Neuronal stem cell (in vitro differentiated cells): ENCODE data around the gene ACTRT2.
A peak's percentile ranks its signal among the peaks of the same experiment; 100 is the strongest.

Experiments used
- DNase-seq: peaks from one replicate; pipeline ENCODE4 v3.0.0-alpha.2; 2013; ENCODE audit warnings: low spot score
- H2AFZ ChIP-seq: one replicate; pipeline ENCODE4 v1.6.1; 2013; ENCODE audit warnings: mild to moderate bottlenecking, low read length, inconsistent platforms
- H2AK5ac ChIP-seq: 2 replicates; pipeline ENCODE4 v1.6.1; 2013; ENCODE audit warnings: low read depth, mild to moderate bottlenecking, inconsistent platforms, low read length, moderate library complexity, mixed read lengths
- H2BK120ac ChIP-seq: 2 replicates; pipeline ENCODE4 v1.6.1; 2013; ENCODE audit warnings: low read depth, mild to moderate bottlenecking, inconsistent platforms, low read length, moderate library complexity, mixed read lengths
- H2BK12ac ChIP-seq: one replicate; pipeline ENCODE4 v1.6.1; 2013; ENCODE audit warnings: low read length, inconsistent platforms
- H2BK15ac ChIP-seq: 2 replicates; pipeline ENCODE4 v1.6.1; 2013; ENCODE audit warnings: mild to moderate bottlenecking, low read length, inconsistent platforms, mixed read lengths
- H2BK5ac ChIP-seq: one replicate; pipeline ENCODE4 v1.6.1; 2013; ENCODE audit warnings: inconsistent platforms, mild to moderate bottlenecking, low read length, moderate library complexity
- H3K14ac ChIP-seq: one replicate; pipeline ENCODE4 v1.6.1; 2013; ENCODE audit warnings: low read length, inconsistent platforms
- H3K18ac ChIP-seq: 2 replicates; pipeline ENCODE4 v1.6.1; 2013; ENCODE audit warnings: low read length, inconsistent platforms
- H3K23ac ChIP-seq: 2 replicates; pipeline ENCODE4 v1.6.1; 2013; ENCODE audit warnings: low read depth, mild to moderate bottlenecking, mixed read lengths, low read length, inconsistent platforms; ENCODE audit not compliant: poor library complexity
- H3K27ac ChIP-seq: replicated peaks from 3 replicates; pipeline ENCODE4 v1.5.1; 2013; ENCODE audit warnings: low read length, inconsistent platforms
- H3K27me3 ChIP-seq, 3 experiments: 2 replicates each; pipeline ENCODE4 v1.6.1; 2013; ENCODE audit warnings: low read length in 3 of 3, mild to moderate bottlenecking in 2 of 3, inconsistent platforms in 1 of 3, low read depth in 1 of 3, mixed read lengths in 1 of 3, moderate library complexity in 1 of 3; ENCODE audit not compliant: control insufficient read depth in 3 of 3, insufficient read depth in 3 of 3
- H3K36me3 ChIP-seq, 2 donors: replicated peaks in 1 of 2; 2 replicates each; pipeline ENCODE4 v1.6.1; 2013; ENCODE audit warnings: low read length in 2 of 2; ENCODE audit not compliant: control insufficient read depth in 2 of 2, insufficient read depth in 2 of 2
- H3K4ac ChIP-seq: 2 replicates; pipeline ENCODE4 v1.6.1; 2013; ENCODE audit warnings: inconsistent platforms, mild to moderate bottlenecking, low read length, moderate library complexity
- H3K4me1 ChIP-seq, 2 donors: 1 replicate in 1 of 2; 2 replicates in 1 of 2; pipeline ENCODE4 v1.6.1; 2013; ENCODE audit warnings: low read length in 2 of 2, low read depth in 1 of 2; ENCODE audit not compliant: control insufficient read depth in 2 of 2, insufficient read depth in 1 of 2
- H3K4me2 ChIP-seq: one replicate; pipeline ENCODE4 v1.6.1; 2013; ENCODE audit warnings: mild to moderate bottlenecking, low read length, inconsistent platforms; ENCODE audit not compliant: insufficient read depth, poor library complexity, severe bottlenecking
- H3K4me3 ChIP-seq, 2 donors: 2 replicates each; pipeline ENCODE4 v1.5.1; 2013; ENCODE audit warnings: low read length in 2 of 2, mild to moderate bottlenecking in 2 of 2, inconsistent platforms in 1 of 2, moderate library complexity in 1 of 2
- H3K79me1 ChIP-seq: one replicate; pipeline ENCODE4 v1.6.1; 2013; ENCODE audit warnings: low read depth, mild to moderate bottlenecking, inconsistent platforms, low read length, moderate library complexity
- H3K9ac ChIP-seq: one replicate; pipeline ENCODE4 v1.6.1; 2013; ENCODE audit warnings: mild to moderate bottlenecking, low read depth, low read length, inconsistent platforms; ENCODE audit not compliant: poor library complexity
- H3K9me3 ChIP-seq, 2 donors: replicated peaks in 1 of 2; 2 replicates each; pipeline versions ENCODE3 to v1.6.1; 2013; ENCODE audit warnings: low read length in 2 of 2, mild to moderate bottlenecking in 2 of 2, inconsistent platforms in 1 of 2, low read depth in 1 of 2, mixed read lengths in 1 of 2, moderate library complexity in 1 of 2; ENCODE audit not compliant: control insufficient read depth in 2 of 2, insufficient read depth in 1 of 2
- H4K8ac ChIP-seq: one replicate; pipeline ENCODE4 v1.6.1; 2013; ENCODE audit warnings: low read depth, mild to moderate bottlenecking, inconsistent platforms, low read length, moderate library complexity
- H4K91ac ChIP-seq: one replicate; pipeline ENCODE4 v1.6.1; 2013; ENCODE audit warnings: low read length, low read depth, mild to moderate bottlenecking, inconsistent platforms; ENCODE audit not compliant: poor library complexity
- WGBS, 2 donors: extraction: QIAGEN DNeasy Blood & Tissue Kit; methylation state at CpG; one replicate each; pipeline ENCODE4 v1.1.7; 2013; ENCODE audit warnings: missing lambda C conversion rate in 2 of 2, mixed read lengths in 1 of 2; ENCODE audit not compliant: insufficient read length in 2 of 2, insufficient replicate concordance in 1 of 2; ENCODE audit errors: extremely low coverage in 2 of 2; 5-methylcytosine and 5-hydroxymethylcytosine counted together

The ACTRT2 gene

DNA sequence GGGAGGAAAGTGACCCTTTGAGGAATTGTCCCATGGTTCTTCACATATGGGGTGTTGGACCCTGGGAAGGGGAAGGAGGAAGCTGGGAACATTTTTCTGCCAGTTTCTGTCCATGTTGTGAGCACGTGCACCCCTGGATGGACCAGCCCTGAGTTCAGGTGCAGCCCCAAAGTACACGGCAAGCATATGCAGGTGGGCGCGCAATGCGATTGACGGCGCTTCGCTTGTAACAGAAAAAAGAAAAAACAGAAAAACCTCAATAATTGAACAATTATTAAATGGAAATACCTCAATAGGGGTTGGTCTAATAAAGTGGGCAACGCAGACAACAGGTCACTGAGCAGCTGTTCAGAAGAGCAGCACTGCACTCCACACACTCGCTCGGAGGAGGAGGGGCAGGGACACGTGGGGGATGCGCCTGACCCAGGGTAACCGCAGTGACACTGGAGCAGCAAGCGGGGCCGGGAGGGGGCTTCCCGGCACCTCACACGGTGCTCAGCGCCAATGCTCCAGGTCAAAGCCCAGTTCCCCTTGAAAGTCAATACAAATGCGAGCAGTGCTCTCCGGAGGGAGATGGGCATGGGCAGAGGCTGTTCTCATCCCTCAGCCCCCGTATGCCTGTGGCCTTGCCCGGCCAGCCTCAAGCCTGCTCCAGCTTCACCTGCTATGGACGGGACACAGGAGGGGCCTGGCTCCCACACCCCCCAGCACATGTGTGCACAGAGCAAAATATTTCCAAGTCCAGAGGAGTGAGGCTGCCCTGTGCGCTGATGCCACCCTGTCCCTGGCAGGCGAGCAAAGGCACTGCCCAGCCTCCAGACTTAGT is 6.6 kb upstream of the ACTRT2 start:
- no CpG with 5 or more reads among the region's 26 CpGs for WGBS, 2 donors
- Histone ChIP-seq H2BK120ac (no peak overlapping the region), H2BK12ac (no peak overlapping the region), H3K4me2 (no peak overlapping the region), H3K4me1 (peaks cover 0 to 3% of the 10 kb centered on the region in 2 donors), H3K27ac (no peak overlapping the region), H2BK5ac (no peak overlapping the region), H3K9me3 (peaks cover 0 to 4% of the 10 kb centered on the region in 2 donors), H3K23ac (peak overlapping the region; percentile 80), H4K91ac (peak overlapping the region; percentile 98), H3K9ac (peak overlapping the region; percentile 50), H4K8ac (no peak overlapping the region), H3K4ac (no peak overlapping the region), H2AK5ac (peak overlapping the region; percentile 84), H3K18ac (peak overlapping the region; percentile 77), H3K27me3 (peaks cover 0 to 30% (median 11%) of the 10 kb centered on the region in 3 experiments), H3K4me3 (no peak overlapping the region), H3K79me1 (no peaks in the 10 kb centered on the region), H3K36me3 (no peaks in the 10 kb centered on the region), H3K14ac (peak overlapping the region; percentile 97), H2BK15ac (peak overlapping the region; percentile 75), H2AFZ (no peak overlapping the region)
- DNase-seq, result no peak

DNA sequence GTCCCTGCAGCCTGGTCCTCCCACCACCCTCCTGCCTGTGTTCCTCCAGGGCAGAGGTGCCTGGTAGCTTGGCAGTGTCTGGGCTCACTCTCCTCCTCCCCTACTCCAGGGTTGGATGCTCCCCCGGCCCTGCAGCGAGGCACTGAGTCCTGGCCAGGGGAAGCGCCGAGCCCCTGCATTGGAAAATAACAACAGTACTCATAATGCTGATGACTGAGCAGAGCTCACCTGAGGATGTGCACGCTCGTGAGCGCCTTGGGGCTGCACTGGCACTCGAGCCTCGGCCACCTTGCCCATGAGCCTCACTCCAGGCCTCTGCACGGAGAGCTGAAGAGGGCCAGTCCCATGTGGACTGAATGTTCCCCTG is 6.0 kb upstream of the ACTRT2 start:
- no peak for DNase-seq
- Histone ChIP-seq H3K23ac (peak overlapping the region; percentile 80), H3K79me1 (no peaks in the 10 kb centered on the region), H2BK5ac (peak overlapping the region; percentile 39), H3K4me3 (no peak overlapping the region), H3K9ac (peak overlapping the region; percentile 50), H3K4me2 (no peak overlapping the region), H2AFZ (no peak overlapping the region), H3K27me3 (peaks cover 0 to 30% (median 11%) of the 10 kb centered on the region in 3 experiments), H3K4me1 (peaks cover 0 to 3% of the 10 kb centered on the region in 2 donors), H4K8ac (no peak overlapping the region), H3K27ac (no peak overlapping the region), H3K4ac (no peak overlapping the region), H3K9me3 (peaks cover 0 to 6% of the 10 kb centered on the region in 2 donors), H3K14ac (peak overlapping the region; percentile 97), H2BK12ac (peak overlapping the region; percentile 30), H4K91ac (peak overlapping the region; percentile 98), H2BK15ac (peak overlapping the region; percentile 75), H2BK120ac (no peak overlapping the region), H3K18ac (peak overlapping the region; percentile 76), H2AK5ac (peak overlapping the region; percentile 84), H3K36me3 (no peaks in the 10 kb centered on the region)
- no CpG with 5 or more reads among the region's 10 CpGs for WGBS, 2 donors

DNA sequence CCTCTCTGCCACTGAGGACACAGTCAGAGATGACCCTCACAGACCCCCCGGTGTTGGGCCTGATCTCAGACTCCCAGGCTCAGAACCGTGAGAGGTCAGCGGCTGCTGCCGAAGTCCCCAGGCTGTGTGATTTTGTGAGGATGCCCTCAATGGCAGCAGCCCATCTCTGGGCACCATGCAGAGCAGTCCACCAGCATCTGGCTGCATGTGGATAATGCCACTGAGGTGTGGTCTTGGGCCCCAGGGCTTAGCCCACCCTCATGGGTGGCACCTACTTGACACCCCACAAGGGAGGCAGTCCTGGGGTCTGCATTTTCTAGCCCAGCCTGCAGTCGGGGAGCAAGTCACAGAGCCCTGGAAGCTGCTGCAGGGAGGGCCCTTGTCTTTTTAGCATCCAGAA is 5.5 kb upstream of the ACTRT2 start:
- Histone ChIP-seq H3K4me2 (no peak overlapping the region), H2AK5ac (peak overlapping the region; percentile 84), H3K36me3 (no peaks in the 10 kb centered on the region), H3K9me3 (peaks cover 0 to 6% of the 10 kb centered on the region in 2 donors), H3K4me3 (no peak overlapping the region), H2BK15ac (no peak overlapping the region), H2BK5ac (no peak overlapping the region), H3K18ac (peak overlapping the region; percentile 72), H3K4ac (no peak overlapping the region), H2BK12ac (no peak overlapping the region), H3K79me1 (no peaks in the 10 kb centered on the region), H2AFZ (no peak overlapping the region), H3K4me1 (peaks cover 0 to 5% of the 10 kb centered on the region in 2 donors), H4K8ac (no peak overlapping the region), H3K27ac (no peak overlapping the region), H4K91ac (peak overlapping the region; percentile 98), H3K27me3 (peaks cover 0 to 30% (median 11%) of the 10 kb centered on the region in 3 experiments), H3K9ac (no peak overlapping the region), H3K14ac (peak overlapping the region; percentile 14), H3K23ac (no peak overlapping the region), H2BK120ac (no peak overlapping the region)
- WGBS, 2 donors, result no CpG with 5 or more reads among the region's 5 CpGs
- no peak for DNase-seq

DNA sequence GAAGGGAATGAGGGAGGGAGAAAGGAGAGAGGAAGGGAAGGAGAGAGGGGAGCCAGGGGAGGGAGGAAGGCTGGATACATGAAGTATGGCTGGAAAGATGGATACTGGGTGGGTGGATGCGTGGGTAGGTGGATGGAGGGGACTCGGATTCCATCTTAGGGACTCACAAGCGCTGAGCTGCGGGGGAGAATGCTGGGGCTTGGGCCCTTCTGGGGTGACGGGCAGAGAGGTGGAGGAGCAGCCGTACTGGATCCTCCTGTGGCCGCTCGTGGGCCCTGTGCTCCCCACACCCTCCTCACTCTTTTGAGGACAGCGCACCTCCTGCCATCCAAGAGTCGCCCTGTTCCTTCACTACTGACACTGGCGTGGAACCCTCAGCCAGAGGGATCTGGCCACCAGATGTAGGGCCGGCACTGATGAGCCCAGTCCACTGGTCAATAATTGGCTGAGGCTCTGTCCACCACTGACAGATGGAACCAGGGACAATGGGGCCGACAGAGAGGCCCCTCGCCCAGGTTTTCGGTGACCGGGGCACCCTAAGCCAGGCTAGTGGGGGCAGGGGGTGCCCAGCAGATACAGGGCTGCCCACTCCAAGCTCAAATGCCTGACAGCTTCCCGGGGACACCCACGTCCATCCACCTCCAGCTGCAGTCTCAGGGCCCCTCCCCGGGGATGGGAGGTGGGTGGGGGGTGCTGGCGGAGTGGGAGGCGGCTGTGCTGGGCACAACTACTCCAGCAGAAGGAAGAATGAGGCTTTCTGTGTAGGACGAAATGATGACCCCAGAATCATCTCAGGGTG is 4.4 kb upstream of the ACTRT2 start:
- H3K18ac ChIP-seq, result no peak overlapping the region
- H2AFZ ChIP-seq, result no peak overlapping the region

More for the DNA sequence above, 4.4 kb upstream of the ACTRT2 start:
- no peak for DNase-seq
- no peak overlapping the region for H3K9ac ChIP-seq
- no peaks in the 10 kb centered on the region for H3K36me3 ChIP-seq
- no CpG with 5 or more reads among the region's 22 CpGs for WGBS, 2 donors
- no peak overlapping the region for H4K8ac ChIP-seq
- H3K79me1 ChIP-seq, result no peaks in the 10 kb centered on the region
- H3K23ac ChIP-seq, result no peak overlapping the region
- H3K14ac ChIP-seq, result no peak overlapping the region
- no peak overlapping the region for H4K91ac ChIP-seq
- no peak overlapping the region for H3K4me3 ChIP-seq
- no peak overlapping the region for H2BK12ac ChIP-seq
- peaks cover 0 to 6% of the 10 kb centered on the region in 2 donors for H3K9me3 ChIP-seq
- H3K4me1 ChIP-seq, result peaks cover 2 to 13% of the 10 kb centered on the region in 2 donors
- peaks cover 0 to 27% (median 9%) of the 10 kb centered on the region in 3 experiments for H3K27me3 ChIP-seq
- H2AK5ac ChIP-seq, result peak overlapping the region; percentile 93
- no peak overlapping the region for H2BK120ac ChIP-seq
- no peak overlapping the region for H3K4ac ChIP-seq
- H2BK15ac ChIP-seq, result peak overlapping the region; percentile 82
- no peak overlapping the region for H3K4me2 ChIP-seq
- H3K27ac ChIP-seq, result no peak overlapping the region
- H2BK5ac ChIP-seq, result no peak overlapping the region
